ENCODE data around the gene RPS16.

DNA sequence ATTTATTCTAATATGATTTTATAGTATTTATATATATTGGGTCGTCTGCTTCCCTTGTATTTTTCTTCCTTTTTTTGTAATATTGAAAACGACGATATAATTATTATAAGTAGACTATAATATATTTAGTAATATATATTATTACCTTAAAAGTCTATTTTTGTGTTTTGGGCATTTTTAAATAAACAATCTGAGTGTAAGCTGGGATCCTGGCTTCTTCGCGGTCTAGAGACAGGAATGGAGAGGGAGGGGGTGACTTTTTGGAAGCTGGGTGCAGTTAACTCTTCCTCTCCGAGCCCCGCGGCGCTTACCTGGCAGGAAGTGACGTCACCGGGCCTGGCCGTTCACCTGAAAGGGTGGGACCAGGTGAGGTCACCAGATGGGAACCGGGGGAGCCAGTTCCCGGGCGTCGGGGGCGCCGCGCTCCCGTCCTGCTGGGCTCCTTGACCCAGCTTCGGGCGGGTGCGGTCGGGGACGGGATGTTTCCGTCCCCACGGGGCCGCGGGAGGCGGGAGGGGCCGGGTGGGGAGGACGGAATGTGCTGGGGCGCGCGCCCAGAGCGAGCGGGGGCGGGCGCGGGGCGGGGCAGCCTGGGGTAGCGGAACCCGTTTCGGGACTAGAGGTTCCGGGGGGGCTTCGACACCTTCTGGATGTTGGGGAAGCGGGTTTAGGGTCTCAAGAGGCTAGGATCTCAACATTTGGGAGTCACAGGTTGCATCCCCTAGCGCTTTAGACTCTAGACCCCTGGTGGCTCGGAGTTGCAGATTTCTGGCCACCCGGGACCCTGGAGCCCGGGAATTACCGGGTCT, 26.3 kb downstream of the RPS16 start:
- no peak for TF ChIP-seq POLR2A (IDR thresholded peaks at IDR 0.05)
- TF ChIP-seq, protein P1, sequence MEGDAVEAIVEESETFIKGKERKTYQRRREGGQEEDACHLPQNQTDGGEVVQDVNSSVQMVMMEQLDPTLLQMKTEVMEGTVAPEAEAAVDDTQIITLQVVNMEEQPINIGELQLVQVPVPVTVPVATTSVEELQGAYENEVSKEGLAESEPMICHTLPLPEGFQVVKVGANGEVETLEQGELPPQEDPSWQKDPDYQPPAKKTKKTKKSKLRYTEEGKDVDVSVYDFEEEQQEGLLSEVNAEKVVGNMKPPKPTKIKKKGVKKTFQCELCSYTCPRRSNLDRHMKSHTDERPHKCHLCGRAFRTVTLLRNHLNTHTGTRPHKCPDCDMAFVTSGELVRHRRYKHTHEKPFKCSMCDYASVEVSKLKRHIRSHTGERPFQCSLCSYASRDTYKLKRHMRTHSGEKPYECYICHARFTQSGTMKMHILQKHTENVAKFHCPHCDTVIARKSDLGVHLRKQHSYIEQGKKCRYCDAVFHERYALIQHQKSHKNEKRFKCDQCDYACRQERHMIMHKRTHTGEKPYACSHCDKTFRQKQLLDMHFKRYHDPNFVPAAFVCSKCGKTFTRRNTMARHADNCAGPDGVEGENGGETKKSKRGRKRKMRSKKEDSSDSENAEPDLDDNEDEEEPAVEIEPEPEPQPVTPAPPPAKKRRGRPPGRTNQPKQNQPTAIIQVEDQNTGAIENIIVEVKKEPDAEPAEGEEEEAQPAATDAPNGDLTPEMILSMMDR (IDR thresholded peaks at IDR 0.05): no peak
